IMR-90 (cell line): ENCODE measurements around the gene ARL14. TPM values are rescaled to one million over a fixed set of nuclear protein-coding genes. Genes with fewer than 3 reads are reported as not detected.
A peak's percentile ranks its signal among the peaks of the same experiment; 100 is the strongest.

Source experiments
- ATAC-seq: fragments of 200-7000 bp; cut with Tn5 transposase; 2 replicates; pipeline ENCODE4 v1.9.1; 2020; ENCODE audit warnings: low read depth, mild to moderate bottlenecking, moderate library complexity
- BruUV-seq: library from RNA; stranded (reverse); fragments of 400-500 nt; replicated peaks from 2 replicates; lab custom pipeline; 2021; lab: Mats Ljungman, UMichigan
- CTCF ChIA-PET: fragments of 300-600 bp; formaldehyde crosslinking; extraction: SDS; loops from one replicate; lab custom pipeline; 2021; ENCODE audit warnings: antibody characterized with exemption; lab: Yijun Ruan, JAX
- POLR2A ChIA-PET: fragments of 300-600 bp; sonication (Branson Sonifier 250); formaldehyde crosslinking; loops from one replicate; lab custom pipeline; 2022; ENCODE audit warnings: antibody characterized with exemption; ENCODE audit not compliant: unreplicated experiment; lab: Charles Lee
- DNase-seq: peaks from one replicate; pipeline ENCODE4 v3.0.0; 2013
- H2AFZ ChIP-seq: replicated peaks from 2 replicates; pipeline ENCODE3; 2013; ENCODE audit warnings: low read length, mild to moderate bottlenecking; ENCODE audit not compliant: poor library complexity
- H2AK5ac ChIP-seq: 2 replicates; pipeline ENCODE4 v1.6.1; 2013; ENCODE audit warnings: low read depth, low read length, inconsistent platforms
- H2AK9ac ChIP-seq: replicated peaks from 2 replicates; pipeline ENCODE3; 2013; ENCODE audit warnings: mild to moderate bottlenecking, low read depth, low read length, moderate library complexity; ENCODE audit not compliant: poor library complexity
- H2BK120ac ChIP-seq: 2 replicates; pipeline ENCODE4 v1.6.1; 2013; ENCODE audit warnings: low read depth, low read length, inconsistent platforms
- H2BK15ac ChIP-seq: 3 replicates; pipeline ENCODE4 v1.6.1; 2013; ENCODE audit warnings: low read depth, low read length, inconsistent platforms
- H2BK20ac ChIP-seq: 2 replicates; pipeline ENCODE4 v1.6.1; 2013; ENCODE audit warnings: low read depth, mild to moderate bottlenecking, inconsistent platforms, low read length, moderate library complexity
- H2BK5ac ChIP-seq: 2 replicates; pipeline ENCODE4 v1.6.1; 2013; ENCODE audit warnings: mild to moderate bottlenecking, low read depth, low read length, inconsistent platforms; ENCODE audit not compliant: poor library complexity, severe bottlenecking
- H3K14ac ChIP-seq: replicated peaks from 2 replicates; pipeline ENCODE4 v1.6.1; 2013; ENCODE audit warnings: low read depth, low read length, inconsistent platforms
- H3K18ac ChIP-seq: 2 replicates; pipeline ENCODE4 v1.6.1; 2013; ENCODE audit warnings: low read depth, low read length, control low read depth
- H3K23ac ChIP-seq: 2 replicates; pipeline ENCODE4 v1.6.1; 2013; ENCODE audit warnings: low read depth, low read length, inconsistent platforms
- H3K27ac ChIP-seq: 2 replicates; pipeline ENCODE4 v1.5.1; 2013; ENCODE audit warnings: mild to moderate bottlenecking, control low read depth, low read length; ENCODE audit not compliant: insufficient read depth
- H3K27me3 ChIP-seq: 2 replicates; pipeline ENCODE4 v1.6.1; 2013; ENCODE audit warnings: low read length; ENCODE audit not compliant: control insufficient read depth, insufficient read depth
- H3K36me3 ChIP-seq: 2 replicates; pipeline ENCODE4 v1.6.1; 2013; ENCODE audit warnings: low read length, mixed read lengths; ENCODE audit not compliant: control insufficient read depth, insufficient read depth
- H3K4ac ChIP-seq: 2 replicates; pipeline ENCODE4 v1.6.1; 2013; ENCODE audit warnings: low read depth, low read length, inconsistent platforms
- H3K4me1 ChIP-seq: 2 replicates; pipeline ENCODE4 v1.6.1; 2013; ENCODE audit warnings: low read length, mixed read lengths; ENCODE audit not compliant: control insufficient read depth, insufficient read depth
- H3K4me2 ChIP-seq: 2 replicates; pipeline ENCODE4 v1.6.1; 2013; ENCODE audit warnings: low read depth, mild to moderate bottlenecking, control low read depth, low read length, moderate library complexity
- H3K4me3 ChIP-seq: 2 replicates; pipeline ENCODE4 v1.5.1; 2013; ENCODE audit warnings: low read depth, mild to moderate bottlenecking, control low read depth, low read length, moderate library complexity; ENCODE audit not compliant: insufficient read depth
- H3K56ac ChIP-seq: 2 replicates; pipeline ENCODE4 v1.6.1; 2013; ENCODE audit warnings: low read length, inconsistent platforms; ENCODE audit not compliant: insufficient read depth; ENCODE audit errors: extremely low read depth
- H3K79me1 ChIP-seq, 2 experiments: 2 replicates each; pipeline ENCODE4 v1.6.1; 2013; ENCODE audit warnings: low read length in 2 of 2, inconsistent platforms in 1 of 2, low read depth in 1 of 2
- H3K9ac ChIP-seq: 2 replicates; pipeline ENCODE4 v1.6.1; 2013; ENCODE audit warnings: low read depth, low read length, control low read depth
- H3K9me1 ChIP-seq: 2 replicates; pipeline ENCODE4 v1.6.1; 2013; ENCODE audit warnings: low read length, inconsistent platforms; ENCODE audit not compliant: insufficient read depth
- H3K9me3 ChIP-seq: 2 replicates; pipeline ENCODE4 v1.6.1; 2013; ENCODE audit warnings: low read length; ENCODE audit not compliant: control insufficient read depth, insufficient read depth
- H4K20me1 ChIP-seq: 2 replicates; pipeline ENCODE4 v1.6.1; 2013; ENCODE audit warnings: low read length, inconsistent platforms; ENCODE audit not compliant: insufficient read depth
- H4K5ac ChIP-seq: 2 replicates; pipeline ENCODE4 v1.6.1; 2013; ENCODE audit warnings: mild to moderate bottlenecking, low read depth, low read length, control low read depth
- H4K8ac ChIP-seq, 2 experiments: 2 replicates each; pipeline ENCODE4 v1.6.1; 2013; ENCODE audit warnings: low read depth in 2 of 2, low read length in 2 of 2, control low read depth in 1 of 2, inconsistent platforms in 1 of 2
- H4K91ac ChIP-seq: 2 replicates; pipeline ENCODE4 v1.6.1; 2013; ENCODE audit warnings: low read depth, low read length, inconsistent platforms; ENCODE audit not compliant: insufficient read depth
- BHLHE40 ChIP-seq: fragments of 150-350 bp; IDR thresholded peaks from 2 replicates; pipeline ENCODE4 v1.6.1; 2016; ENCODE audit warnings: mild to moderate bottlenecking, low read depth, low read length
- CEBPB ChIP-seq: IDR thresholded peaks from 2 replicates; pipeline ENCODE4 v1.6.1; 2012; ENCODE audit warnings: low read depth, low read length, improper control_type of control experiment
- CHD1 ChIP-seq: IDR thresholded peaks from 2 replicates; pipeline ENCODE4 v1.6.1; 2012; ENCODE audit warnings: low read depth, low read length, improper control_type of control experiment
- FOS ChIP-seq: fragments of 150-350 bp; IDR thresholded peaks from 2 replicates; pipeline ENCODE4 v1.6.1; 2016; ENCODE audit warnings: low read depth, low read length
- MAFK ChIP-seq: IDR thresholded peaks from 2 replicates; pipeline ENCODE4 v1.6.1; 2012; ENCODE audit warnings: low read depth, low read length, improper control_type of control experiment
- MAZ ChIP-seq: IDR thresholded peaks from 2 replicates; pipeline ENCODE4 v1.6.1; 2012; ENCODE audit warnings: low read depth, mild to moderate bottlenecking, low read length, improper control_type of control experiment, moderate library complexity, borderline replicate concordance
- MXI1 ChIP-seq: IDR thresholded peaks from 2 replicates; pipeline ENCODE4 v1.6.1; 2012; ENCODE audit warnings: low read depth, mild to moderate bottlenecking, low read length, moderate library complexity, borderline replicate concordance
- NFE2L2 ChIP-seq: fragments of 150-350 bp; IDR thresholded peaks from 2 replicates; pipeline ENCODE4 v1.6.1; 2016; ENCODE audit warnings: low read depth, mild to moderate bottlenecking, low read length
- POLR2A ChIP-seq: IDR thresholded peaks from 2 replicates; pipeline ENCODE4 v1.6.1; 2012; ENCODE audit warnings: mild to moderate bottlenecking, low read depth, low read length
- RAD21 ChIP-seq: IDR thresholded peaks from 2 replicates; pipeline ENCODE4 v1.6.1; 2012; ENCODE audit warnings: low read length, improper control_type of control experiment
- RCOR1 ChIP-seq: IDR thresholded peaks from 2 replicates; pipeline ENCODE4 v1.6.1; 2012; ENCODE audit warnings: mild to moderate bottlenecking, low read length, improper control_type of control experiment; ENCODE audit not compliant: insufficient replicate concordance
- RFX5 ChIP-seq: IDR thresholded peaks from 2 replicates; pipeline ENCODE4 v1.8.0; 2012; ENCODE audit warnings: low read depth, mild to moderate bottlenecking, low read length, moderate library complexity
- WGBS, 2 experiments: methylation state at CpG; one replicate each; pipeline versions ENCODE4 v1.1.5 to v1.1.7; 2013; ENCODE audit warnings: missing lambda C conversion rate in 2 of 2; ENCODE audit not compliant: insufficient read length in 1 of 2; ENCODE audit errors: extremely low coverage in 2 of 2; 5-methylcytosine and 5-hydroxymethylcytosine counted together
- dilution Hi-C: fragments of 300-500 bp; cut with HindIII; formaldehyde crosslinking; loops from one replicate; pipeline ENCODE4 v1.14.3; 2018; ENCODE audit warnings: low sequenced_read_pairs; ENCODE audit not compliant: unreplicated experiment
- in situ Hi-C: fragments of 300-500 bp; cut with MboI; formaldehyde crosslinking; loops from 3 replicates; pipeline ENCODE4 v1.14.3; 2019; ENCODE audit warnings: low sequenced_read_pairs, inconsistent platforms, mixed read lengths
- intact Hi-C: fragments of 100-400 bp; cut with micrococcal nuclease; formaldehyde crosslinking; loops from 2 replicates; pipeline ENCODE4 v1.10.0; 2022
- polyA plus RNA-seq, 3 experiments: library from polyadenylated mRNA; depleted of rRNA; stranded (reverse); fragments of >200 nt; gene quantifications; 2 replicates each; pipeline ENCODE4 v1.2.3, GENCODE V29; 2012; ENCODE audit warnings: low replicate concordance in 1 of 3
- total RNA-seq: library from RNA; depleted of rRNA; stranded (reverse); fragments of >200 nt; gene quantifications from 2 replicates; pipeline ENCODE4 v1.2.3, GENCODE V29; 2012
- TF ChIP-seq, protein P1 (sequence below): conservative IDR thresholded peaks from 2 replicates; pipeline ENCODE4 v1.5.1; 2012; ENCODE audit warnings: mild to moderate bottlenecking, low read depth, low read length, improper control_type of control experiment
- TF ChIP-seq, protein P2 (sequence below): fragments of 150-350 bp; IDR thresholded peaks from 2 replicates; pipeline ENCODE4 v1.6.1; 2016; ENCODE audit warnings: low read depth, mild to moderate bottlenecking, low read length, moderate library complexity, borderline replicate concordance

ARL14 gene
- total and polyA plus RNA-seq, 2 of the 4 experiments (the other 2 are of a cell fraction) = 0.15 to 0.18 TPM

DNA sequence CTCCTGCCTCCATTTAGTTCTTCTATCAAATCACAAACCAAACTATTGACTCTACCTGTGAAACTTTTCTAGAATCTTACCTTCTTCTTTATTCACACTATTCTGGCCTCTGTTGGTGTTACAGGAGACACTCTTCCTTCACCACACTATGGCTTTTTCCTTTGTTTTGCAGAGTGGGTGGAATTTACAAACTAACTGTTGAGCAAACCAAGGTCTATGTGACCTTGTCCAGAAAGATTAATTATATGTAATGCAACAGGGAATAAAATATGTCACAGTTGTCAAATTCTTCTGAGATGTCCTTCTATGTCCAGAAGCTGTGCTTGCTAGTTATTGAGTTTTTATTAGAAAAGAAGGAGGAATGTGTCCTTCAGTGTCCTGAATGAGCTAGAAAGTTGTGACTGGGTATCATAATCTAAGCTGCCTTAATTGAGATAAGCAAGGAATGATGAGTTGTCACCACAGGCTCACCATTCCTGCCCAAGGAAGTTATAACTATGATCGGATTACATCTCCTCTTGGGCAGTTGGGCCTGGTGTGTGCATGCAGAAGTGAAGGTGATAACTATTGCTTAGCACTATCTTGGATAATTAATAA is 21.7 kb downstream of the ARL14 start (continued):
- no peak for TF ChIP-seq CEBPB

DNA sequence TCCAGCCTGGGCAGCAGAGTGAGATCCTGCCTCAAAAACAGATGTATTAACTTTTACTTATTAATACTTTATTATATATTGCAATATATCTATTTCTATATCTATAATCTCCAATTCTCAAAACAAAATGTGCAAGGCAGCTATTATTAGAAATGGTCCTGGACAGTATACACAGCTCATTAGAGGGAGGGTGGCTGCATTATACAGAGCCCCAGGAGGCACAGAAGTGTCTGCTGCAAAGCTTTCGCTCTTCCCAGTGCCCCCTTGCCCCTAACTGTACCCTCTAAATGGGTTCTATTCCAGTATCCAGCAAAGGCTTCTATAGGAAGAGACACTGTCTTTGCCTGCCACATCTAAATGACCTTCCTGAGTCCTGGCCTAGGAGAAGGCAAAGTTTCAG is 24.5 kb downstream of the ARL14 start:
- in situ Hi-C loops = loop anchor here (25.0 kb wide), 1 partner anchor 711 kb away; no protein-coding TSS in a partner anchor
- CTCF ChIA-PET = no interaction called here

More for the DNA sequence above, 24.5 kb downstream of the ARL14 start:
- Histone ChIP-seq H2BK15ac (no peak overlapping the region), H4K8ac (no peak overlapping the region), H3K27ac (no peak overlapping the region), H3K27me3 (no peaks in the 10 kb centered on the region), H2BK120ac (no peak overlapping the region), H3K9me1 (no peaks in the 10 kb centered on the region; the same call in 1 of the 2 replicates), H3K9me3 (no peaks in the 10 kb centered on the region), H3K14ac (peak overlapping the region; percentile 40; the same call in 1 of the 2 replicates), H2AFZ (no peak overlapping the region), H2BK20ac (peak overlapping the region; percentile 36; the same call in 1 of the 2 replicates), H4K91ac (no peak overlapping the region), H3K23ac (no peak overlapping the region), H3K18ac (no peak overlapping the region), H3K79me1 (no peaks in the 10 kb centered on the region), H3K4me2 (no peak overlapping the region), H2BK5ac (no peak overlapping the region), H3K9ac (no peak overlapping the region), H2AK9ac (no peak overlapping the region), H3K36me3 (no peaks in the 10 kb centered on the region), H3K56ac (no peak overlapping the region), H2AK5ac (no peak overlapping the region; the same call in 1 of the 2 replicates), H4K20me1 (no peaks in the 10 kb centered on the region), H3K4ac (no peak overlapping the region), H4K5ac (no peak overlapping the region), H3K4me1 (peaks cover 9% of the 10 kb centered on the region), H3K4me3 (no peak overlapping the region)
- dilution Hi-C loops (no loop called here), intact Hi-C loops (loop anchor here (10.0 kb wide), 1 partner anchor 573 kb away; no protein-coding TSS in a partner anchor)
- ATAC-seq (no peak), DNase-seq (no peak)
- POLR2A ChIA-PET = no interaction called here
- no peak for TF ChIP-seq BHLHE40
- no peak for TF ChIP-seq MXI1
- no peak for TF ChIP-seq MAFK
- TF ChIP-seq RAD21 = no peak
- TF ChIP-seq MAZ = no peak
- no peak for TF ChIP-seq FOS
- no peak for TF ChIP-seq CEBPB
- TF ChIP-seq NFE2L2 = no peak
- TF ChIP-seq POLR2A = no peak
- no peak for TF ChIP-seq RCOR1
- TF ChIP-seq, protein P1, sequence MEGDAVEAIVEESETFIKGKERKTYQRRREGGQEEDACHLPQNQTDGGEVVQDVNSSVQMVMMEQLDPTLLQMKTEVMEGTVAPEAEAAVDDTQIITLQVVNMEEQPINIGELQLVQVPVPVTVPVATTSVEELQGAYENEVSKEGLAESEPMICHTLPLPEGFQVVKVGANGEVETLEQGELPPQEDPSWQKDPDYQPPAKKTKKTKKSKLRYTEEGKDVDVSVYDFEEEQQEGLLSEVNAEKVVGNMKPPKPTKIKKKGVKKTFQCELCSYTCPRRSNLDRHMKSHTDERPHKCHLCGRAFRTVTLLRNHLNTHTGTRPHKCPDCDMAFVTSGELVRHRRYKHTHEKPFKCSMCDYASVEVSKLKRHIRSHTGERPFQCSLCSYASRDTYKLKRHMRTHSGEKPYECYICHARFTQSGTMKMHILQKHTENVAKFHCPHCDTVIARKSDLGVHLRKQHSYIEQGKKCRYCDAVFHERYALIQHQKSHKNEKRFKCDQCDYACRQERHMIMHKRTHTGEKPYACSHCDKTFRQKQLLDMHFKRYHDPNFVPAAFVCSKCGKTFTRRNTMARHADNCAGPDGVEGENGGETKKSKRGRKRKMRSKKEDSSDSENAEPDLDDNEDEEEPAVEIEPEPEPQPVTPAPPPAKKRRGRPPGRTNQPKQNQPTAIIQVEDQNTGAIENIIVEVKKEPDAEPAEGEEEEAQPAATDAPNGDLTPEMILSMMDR = no peak
- TF ChIP-seq RFX5 = no peak
- TF ChIP-seq, protein P2, sequence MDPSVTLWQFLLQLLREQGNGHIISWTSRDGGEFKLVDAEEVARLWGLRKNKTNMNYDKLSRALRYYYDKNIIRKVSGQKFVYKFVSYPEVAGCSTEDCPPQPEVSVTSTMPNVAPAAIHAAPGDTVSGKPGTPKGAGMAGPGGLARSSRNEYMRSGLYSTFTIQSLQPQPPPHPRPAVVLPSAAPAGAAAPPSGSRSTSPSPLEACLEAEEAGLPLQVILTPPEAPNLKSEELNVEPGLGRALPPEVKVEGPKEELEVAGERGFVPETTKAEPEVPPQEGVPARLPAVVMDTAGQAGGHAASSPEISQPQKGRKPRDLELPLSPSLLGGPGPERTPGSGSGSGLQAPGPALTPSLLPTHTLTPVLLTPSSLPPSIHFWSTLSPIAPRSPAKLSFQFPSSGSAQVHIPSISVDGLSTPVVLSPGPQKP = no peak
- TF ChIP-seq CHD1 = no peak
- no CpG with 5 or more reads among the region's 1 CpG for WGBS, 2 experiments
- BruUV-seq = no TSS peak
